HG03139 (cell line): Measurements from ENCODE around the gene PCDH12.

Experiments
- ATAC-seq: cut with Tn5 transposase; IDR thresholded peaks from one replicate; pipeline ENCODE4 v1.9.1; 2021; ENCODE audit not compliant: unreplicated experiment

The PCDH12 gene

GRCh38 chr5:141910271-141910673 is 47.7 kb downstream of the PCDH12 start:
- ATAC-seq = no peak

- ATAC-seq = no peak
These were observed 48.8 kb downstream of the PCDH12 start for GRCh38 chr5:141909212-141909611.

- ATAC-seq = no peak
These were observed 49.2 kb downstream of the PCDH12 start for GRCh38 chr5:141908796-141909195.

GRCh38 chr5:141906972-141907371 is 51.0 kb downstream of the PCDH12 start:
- no peak for ATAC-seq

GRCh38 chr5:141906517-141906916 is 51.5 kb downstream of the PCDH12 start:
- ATAC-seq = no peak

- no peak for ATAC-seq
These were observed 53.5 kb downstream of the PCDH12 start for GRCh38 chr5:141904551-141904950.

GRCh38 chr5:141903261-141903660 is 54.7 kb downstream of the PCDH12 start:
- ATAC-seq = no peak

GRCh38 chr5:141902015-141902814 is 55.8 kb downstream of the PCDH12 start:
- no peak for ATAC-seq

GRCh38 chr5:141898448-141899049 is 59.5 kb downstream of the PCDH12 start:
- no peak for ATAC-seq

- no peak for ATAC-seq
These were observed 60.6 kb downstream of the PCDH12 start for GRCh38 chr5:141897425-141897824.
